GM10248 (cell line): Measurements from ENCODE around the gene C5orf22.
"Not testable (repeated sequence)": the region's sequence is repeated elsewhere in the genome, so short reads cannot be mapped to it uniquely, and the experiment has no call there.

ENCODE experiments used
- CTCF ChIA-PET: fragments of 300-600 bp; sonication (Branson Sonifier 250); formaldehyde crosslinking; extraction: SDS; loops from one replicate; lab custom pipeline; 2021; ENCODE audit warnings: antibody characterized with exemption; lab: Yijun Ruan, JAX
- POLR2A ChIA-PET: fragments of 350-650 bp; sonication (Branson Sonifier 250); formaldehyde crosslinking; extraction: SDS; loops from one replicate; lab custom pipeline; 2020; ENCODE audit warnings: antibody characterized with exemption; lab: Yijun Ruan, JAX
- DNase-seq: peaks from one replicate; pipeline ENCODE4 v3.0.0; 2012; ENCODE audit errors: extremely low spot score
- TF ChIP-seq, protein P1 (sequence below): IDR thresholded peaks from 2 replicates; pipeline ENCODE4 v1.5.1; 2012; ENCODE audit warnings: mild to moderate bottlenecking, low read depth; ENCODE audit errors: extremely low read depth, missing control alignments, control extremely low read depth

The C5orf22 gene

DNA sequence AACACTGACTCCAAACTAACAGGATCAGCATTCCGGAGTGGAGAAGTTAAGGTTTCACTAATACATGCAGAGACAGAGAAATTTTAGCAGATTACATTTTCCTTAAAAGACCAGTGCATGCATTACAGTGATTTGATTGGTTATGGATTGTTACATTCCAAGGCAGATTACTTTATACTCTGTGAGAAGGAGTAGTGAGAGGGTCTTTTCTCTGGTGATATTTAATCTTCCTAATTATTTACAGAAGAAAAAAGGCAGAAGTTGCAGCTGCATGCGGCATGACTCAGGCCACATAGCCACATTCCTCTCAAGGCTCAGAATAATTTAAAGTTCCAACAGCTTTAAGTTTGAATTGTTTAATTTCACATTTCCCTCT, 53.8 kb downstream of the C5orf22 start:
- ChIA-PET POLR2A (interaction anchor here (0.5 kb wide), 1 partner anchor 1409 kb away, joined by 3 read pairs; no protein-coding TSS in a partner anchor), CTCF (interaction anchor here (1.3 to 1.5 kb wide), 2 partner anchors 176 to 223 kb away, joined by 3 to 9 read pairs; no protein-coding TSS in a partner anchor)
- TF ChIP-seq, protein P1, sequence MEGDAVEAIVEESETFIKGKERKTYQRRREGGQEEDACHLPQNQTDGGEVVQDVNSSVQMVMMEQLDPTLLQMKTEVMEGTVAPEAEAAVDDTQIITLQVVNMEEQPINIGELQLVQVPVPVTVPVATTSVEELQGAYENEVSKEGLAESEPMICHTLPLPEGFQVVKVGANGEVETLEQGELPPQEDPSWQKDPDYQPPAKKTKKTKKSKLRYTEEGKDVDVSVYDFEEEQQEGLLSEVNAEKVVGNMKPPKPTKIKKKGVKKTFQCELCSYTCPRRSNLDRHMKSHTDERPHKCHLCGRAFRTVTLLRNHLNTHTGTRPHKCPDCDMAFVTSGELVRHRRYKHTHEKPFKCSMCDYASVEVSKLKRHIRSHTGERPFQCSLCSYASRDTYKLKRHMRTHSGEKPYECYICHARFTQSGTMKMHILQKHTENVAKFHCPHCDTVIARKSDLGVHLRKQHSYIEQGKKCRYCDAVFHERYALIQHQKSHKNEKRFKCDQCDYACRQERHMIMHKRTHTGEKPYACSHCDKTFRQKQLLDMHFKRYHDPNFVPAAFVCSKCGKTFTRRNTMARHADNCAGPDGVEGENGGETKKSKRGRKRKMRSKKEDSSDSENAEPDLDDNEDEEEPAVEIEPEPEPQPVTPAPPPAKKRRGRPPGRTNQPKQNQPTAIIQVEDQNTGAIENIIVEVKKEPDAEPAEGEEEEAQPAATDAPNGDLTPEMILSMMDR: no peak
- DNase-seq: no peak

GRCh38 chr5:31587546-31587945, 55.4 kb downstream of the C5orf22 start:
- POLR2A ChIA-PET: no interaction called here
- CTCF ChIA-PET: no interaction called here
- TF ChIP-seq, protein P1: no peak
- DNase-seq: no peak

GRCh38 chr5:31593665-31594064, 61.6 kb downstream of the C5orf22 start:
- CTCF ChIA-PET: interaction anchor here (1.0 to 1.4 kb wide), 4 partner anchors 12 to 499 kb away, joined by 3 to 7 read pairs (median 4); partner anchors contain the start of genes C5orf22 and DROSHA
- DNase-seq: no peak
- POLR2A ChIA-PET: no interaction called here
- TF ChIP-seq, protein P1: no peak

DNA sequence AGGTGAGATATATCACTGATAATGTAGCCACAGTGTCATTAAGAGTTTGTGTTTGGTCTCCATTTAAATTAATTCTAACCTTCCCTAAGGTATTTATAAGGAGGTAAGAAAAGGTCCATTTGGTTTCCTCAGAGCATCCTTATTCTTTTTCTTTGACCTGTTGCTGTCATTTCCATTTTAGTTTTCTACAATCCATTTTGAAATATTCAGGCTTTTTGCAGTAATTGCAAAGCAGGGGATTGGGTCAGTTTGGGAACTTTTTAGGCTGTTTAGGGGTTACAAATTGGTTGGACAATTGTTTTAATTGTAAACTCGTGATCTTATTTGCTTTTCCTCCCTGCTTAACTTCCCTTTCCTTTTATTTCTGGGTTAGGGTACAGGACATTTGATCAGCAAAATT, 64.3 kb downstream of the C5orf22 start:
- CTCF ChIA-PET: interaction anchor here (1.0 kb wide), 1 partner anchor 213 kb away, joined by 3 read pairs; no protein-coding TSS in a partner anchor

GRCh38 chr5:31598640-31599611, 66.8 kb downstream of the C5orf22 start:
- TF ChIP-seq, protein P1: no peak
- ChIA-PET CTCF (interaction anchor here (0.7 to 1.4 kb wide), 3 partner anchors 9 to 508 kb away, joined by 3 read pairs; no protein-coding TSS in a partner anchor), POLR2A (interaction anchor here (0.5 kb wide), 1 partner anchor 400 kb away, joined by 4 read pairs; no protein-coding TSS in a partner anchor)
- DNase-seq: no peak

More for the DNA sequence above, 64.3 kb downstream of the C5orf22 start:
- TF ChIP-seq, protein P1: no peak
- no peak for DNase-seq
- POLR2A ChIA-PET: no interaction called here

DNA sequence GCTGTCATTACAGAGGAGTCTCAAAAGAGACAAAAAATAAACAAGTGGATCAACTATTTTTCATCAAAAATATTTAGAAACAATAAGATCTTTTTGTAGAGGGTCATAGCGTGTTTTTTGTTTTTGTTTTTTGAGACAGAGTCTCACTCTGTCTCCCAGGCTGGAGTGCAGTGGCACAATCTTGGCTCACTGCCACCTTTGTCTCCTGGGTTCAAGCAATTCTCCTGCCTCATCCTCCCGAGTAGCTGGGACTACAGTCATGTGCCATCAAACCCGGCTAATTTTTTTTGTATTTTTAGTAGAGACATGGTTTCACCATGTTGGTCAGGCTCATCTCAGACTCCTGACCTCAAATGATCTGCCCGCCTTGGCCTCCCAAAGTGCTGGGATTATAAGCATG, 70.2 kb downstream of the C5orf22 start:
- POLR2A ChIA-PET, CTCF ChIA-PET, DNase-seq: not testable (repeated sequence)
